NCI-H187 (cell line): ENCODE results near the gene KCP.

Source experiments
- DNase-seq, 2 experiments: peaks; one replicate each; lab custom pipeline; 2025; lab: John Stamatoyannopoulos, UW

KCP gene

DNA sequence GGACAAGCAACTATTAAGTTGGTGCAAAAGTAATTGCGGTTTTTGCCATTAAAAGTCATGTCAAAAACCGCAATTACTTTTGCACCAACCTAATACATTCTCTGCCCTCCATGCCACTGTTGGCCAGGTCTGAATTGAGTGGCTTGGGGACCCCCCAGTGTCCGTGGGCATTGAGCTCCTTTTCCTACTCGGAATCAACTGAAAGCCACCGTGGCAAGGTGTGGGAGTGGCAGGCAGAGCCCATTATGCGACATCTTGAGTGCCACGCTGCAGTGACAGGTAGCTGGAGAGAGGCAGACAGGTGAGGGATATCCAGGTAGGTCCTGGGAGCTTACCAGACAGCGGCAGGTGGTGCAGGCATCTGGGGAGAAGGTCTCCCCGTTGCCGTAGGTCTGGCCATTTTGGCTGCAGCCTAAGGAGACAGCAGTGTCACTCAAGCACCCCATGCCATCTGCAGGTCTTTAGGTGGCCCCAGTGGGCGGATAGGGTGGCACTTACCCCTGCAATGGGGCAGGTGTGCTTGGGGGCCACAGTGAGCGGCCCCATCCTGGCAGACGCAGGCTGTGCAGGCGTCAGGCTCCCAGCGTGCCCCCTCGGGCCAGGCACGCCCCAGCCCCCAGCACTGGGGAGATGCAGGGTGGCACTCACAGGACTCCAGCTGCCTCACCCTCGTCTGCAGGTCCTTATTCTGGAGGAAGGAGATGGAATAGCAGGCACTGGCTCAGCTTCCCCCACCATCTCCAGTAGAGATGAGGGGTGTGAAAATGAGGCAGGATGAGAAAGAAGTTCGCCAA is 3.5 kb downstream of the KCP start:
- DNase-seq, result no peak

DNA sequence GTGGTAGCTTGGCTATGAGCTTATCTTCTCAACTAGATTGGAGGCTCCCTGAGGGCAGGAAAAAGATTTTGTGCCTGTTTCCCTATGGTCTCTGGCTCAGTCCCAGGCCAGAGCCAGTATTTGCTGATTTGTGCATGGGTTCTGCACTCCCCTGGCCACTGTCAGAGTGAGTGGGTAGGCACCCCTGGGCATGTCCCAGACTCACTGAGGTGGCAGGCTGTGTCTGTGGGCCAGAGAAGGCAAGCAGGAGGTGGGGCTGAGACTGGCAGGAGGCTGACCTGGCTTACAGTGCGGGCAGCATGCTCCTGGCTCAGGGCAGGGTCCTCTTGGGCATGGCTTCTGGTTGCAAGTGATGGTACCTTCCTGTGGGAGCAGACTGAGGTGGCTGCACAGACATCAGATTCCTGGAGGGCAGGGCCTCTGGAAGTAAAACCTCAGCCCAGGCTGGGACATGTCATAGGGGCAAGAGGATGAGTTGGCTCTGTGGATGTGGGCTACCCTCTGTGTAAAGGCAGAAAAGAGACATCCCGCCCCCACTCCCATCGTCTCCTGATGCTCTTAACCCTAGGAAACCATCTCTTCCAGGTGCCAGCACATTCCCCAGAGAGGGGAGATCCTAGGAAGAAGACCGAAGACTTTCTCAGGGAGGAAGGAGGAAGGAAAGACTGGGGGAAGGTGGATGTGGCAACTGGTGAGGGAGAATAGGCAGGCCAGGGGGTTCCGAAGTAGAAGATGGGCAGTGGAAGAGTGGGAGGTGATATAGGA is 4.3 kb downstream of the KCP start:
- DNase-seq, result no peak

DNA sequence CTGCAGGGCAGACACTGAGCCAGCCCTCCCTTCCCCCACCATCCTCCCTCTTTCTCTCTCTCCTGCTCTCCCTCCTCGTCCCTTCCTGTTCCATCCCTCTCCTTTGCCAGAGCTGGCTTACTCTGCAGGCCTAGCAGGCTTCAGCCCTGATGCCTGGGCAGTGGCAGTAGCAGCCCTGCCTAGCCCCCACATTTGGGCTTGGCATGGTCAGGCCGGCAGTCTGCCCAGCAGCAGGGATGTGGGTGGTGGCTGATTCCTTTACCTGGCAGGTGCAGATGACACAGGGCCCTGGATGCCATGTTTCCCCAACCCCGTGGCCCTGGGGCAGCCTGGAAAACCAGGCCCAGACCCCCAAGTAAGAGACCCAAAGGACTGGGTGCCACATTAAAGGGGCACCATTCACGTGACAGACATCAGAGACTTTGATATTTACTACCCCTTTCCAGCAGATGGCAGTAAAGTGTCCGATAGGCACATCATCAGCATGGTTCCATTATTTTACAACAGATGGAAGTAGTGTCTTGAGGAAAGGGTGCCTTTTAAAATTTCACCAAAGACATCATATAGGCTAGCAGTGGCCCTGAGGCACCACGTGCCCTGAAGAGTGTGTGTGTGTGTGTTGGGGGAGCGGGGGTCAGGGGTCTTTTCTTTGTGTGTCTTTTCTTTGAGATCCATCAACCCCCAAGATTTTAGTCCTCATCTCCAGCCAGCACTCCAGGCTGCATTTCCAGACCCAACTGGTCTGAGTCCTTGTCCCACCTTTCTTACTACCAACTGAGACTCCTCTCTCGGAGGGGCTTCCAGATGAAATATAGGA is 5.9 kb downstream of the KCP start:
- no peak for DNase-seq

DNA sequence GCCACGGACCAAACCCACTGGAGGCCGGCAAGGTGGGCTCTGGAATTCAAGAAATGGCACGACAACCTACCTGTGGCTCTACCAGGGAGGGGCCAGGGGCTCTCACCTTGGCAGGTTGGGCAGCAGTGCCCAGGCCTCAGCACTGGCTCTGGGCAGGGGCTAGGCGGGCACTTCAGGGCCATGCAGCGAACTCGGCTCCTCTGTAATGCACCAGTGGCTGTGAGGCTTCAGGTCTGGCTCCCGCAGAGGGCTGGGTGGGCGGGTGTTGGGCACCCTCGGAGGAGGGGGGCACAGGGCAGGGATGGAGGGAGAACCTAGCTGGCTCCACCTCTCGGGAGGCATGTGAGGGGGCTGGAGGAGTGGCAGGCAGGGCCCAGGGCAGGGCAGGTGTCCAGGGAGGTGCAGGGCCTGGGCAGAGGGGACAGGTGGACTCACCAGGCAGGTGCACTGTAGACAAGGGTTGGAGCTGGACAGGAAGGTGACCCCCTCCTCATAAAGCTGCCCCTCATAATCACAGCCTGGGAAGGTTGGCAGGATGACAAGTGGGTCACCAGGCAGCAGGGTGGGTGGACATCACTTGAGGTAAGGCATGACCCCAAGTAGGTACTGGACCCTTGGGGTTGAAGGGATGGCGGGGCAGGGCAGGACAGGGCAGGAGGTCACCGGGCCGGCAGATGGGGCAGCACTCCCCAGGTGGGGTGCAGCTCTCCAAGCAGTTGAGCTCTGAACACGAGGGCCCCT is 6.7 kb downstream of the KCP start:
- DNase-seq, result no peak

DNA sequence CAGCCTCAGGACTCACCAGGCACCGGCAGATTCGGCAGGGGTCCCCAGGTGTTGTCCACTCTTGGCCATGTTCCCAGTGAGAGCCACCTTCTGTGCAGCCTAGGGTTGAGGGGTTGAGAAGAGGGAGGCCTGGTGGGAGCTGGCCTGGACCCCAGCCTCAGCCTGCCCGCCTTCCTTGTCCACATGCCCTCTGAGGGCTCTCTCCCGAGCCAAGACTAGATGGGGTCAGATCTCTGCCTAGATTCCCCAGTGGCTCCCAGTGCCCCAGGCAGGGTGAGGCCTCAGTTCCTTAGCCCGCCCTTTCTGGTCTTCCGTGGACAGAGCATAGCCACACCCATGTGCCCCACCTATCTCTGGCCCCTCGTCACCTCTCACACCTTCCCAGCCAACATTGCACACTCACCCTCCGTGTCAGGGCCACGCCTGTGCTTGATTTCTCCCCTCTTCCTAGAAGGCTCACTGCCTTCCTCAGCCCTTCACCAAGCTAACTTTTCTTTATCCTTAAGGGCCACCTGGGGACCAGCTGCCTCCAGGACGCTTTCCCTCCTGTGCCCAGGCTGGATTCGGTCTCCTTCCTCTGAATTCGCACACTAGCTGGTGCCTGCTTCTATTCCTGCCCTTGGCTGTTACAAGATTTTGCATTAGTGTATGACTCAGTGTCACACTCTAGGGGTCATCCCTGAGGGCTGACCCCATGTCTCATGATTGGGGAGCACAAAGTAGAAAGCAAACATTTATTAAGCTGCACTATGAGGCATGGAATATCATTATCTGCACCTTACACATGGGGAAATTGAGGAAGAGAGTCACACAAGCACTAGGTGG is 7.5 kb downstream of the KCP start:
- DNase-seq, result no peak

DNA sequence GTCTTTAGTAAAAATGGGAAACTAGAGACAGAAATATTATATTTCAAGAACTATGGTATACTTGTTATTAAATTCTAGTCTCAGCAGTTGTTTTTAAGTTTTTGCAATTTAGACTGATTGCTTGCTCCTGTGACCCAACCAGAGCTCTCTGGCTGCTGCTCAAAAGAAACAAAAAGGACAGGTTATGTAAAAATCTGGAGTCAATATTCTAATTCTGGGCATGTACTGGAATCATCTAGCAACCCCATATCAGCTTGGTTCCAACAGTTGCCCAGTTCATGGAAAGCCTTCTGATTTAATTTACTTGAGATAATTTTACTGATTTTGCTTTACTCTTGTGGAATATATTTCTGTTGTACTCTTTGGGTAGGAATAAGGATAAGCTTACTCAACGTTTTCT is 10.3 kb downstream of the KCP start:
- DNase-seq, result no peak

DNA sequence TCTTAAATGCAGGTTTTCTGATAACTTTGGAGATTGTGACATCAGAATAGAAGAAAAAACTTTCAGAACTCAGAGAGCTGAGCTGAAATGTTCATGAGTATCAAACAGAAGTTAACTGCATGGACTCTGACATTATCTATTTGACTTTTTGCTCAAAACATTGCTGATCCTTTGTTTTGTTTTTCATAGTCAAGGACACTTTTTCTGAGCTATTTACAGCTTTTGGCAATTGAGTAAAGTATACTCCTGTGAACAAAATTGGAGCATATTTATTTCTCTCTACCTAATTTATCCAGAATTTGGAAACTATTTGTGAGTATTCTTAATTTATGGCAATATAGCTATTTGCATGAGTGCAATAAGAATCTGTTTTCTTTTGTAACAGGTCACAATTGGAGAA is 11.1 kb downstream of the KCP start:
- no peak for DNase-seq

DNA sequence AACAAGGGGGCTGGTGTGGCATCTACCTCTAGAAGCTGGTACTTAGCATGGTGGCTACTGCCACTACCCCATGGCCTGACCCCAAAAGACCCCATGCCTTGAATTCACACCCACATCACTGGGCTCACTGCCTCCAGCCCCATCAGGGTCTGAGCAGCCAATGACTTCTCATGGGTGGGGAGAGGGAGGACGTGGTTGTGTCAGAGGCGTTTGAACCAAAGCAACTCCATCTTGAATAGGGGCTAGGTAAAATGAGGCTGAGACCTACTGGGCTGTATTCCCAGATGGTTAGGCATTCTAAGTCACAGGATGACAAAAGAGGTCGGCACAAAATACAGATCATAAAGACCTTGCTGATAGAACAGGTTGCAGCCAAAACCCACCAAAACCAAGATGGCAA is 15.2 kb downstream of the KCP start:
- no peak for DNase-seq

DNA sequence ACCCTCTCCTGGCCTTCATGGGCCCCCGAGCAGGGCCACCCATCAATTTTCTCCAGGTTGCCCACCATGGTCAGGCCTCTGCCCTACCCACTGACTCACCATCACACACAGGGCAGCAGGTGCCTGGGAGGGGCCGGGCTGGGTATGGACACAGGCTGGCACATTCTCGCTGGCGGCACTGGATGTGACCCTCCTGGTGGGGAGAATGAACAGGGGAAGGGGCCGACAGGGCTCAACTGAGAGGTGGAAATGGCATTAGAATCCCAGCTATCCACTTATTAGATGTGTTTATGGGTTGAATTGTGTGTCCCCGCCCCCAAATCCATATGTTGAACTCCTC is 16.4 kb downstream of the KCP start:
- no peak for DNase-seq

DNA sequence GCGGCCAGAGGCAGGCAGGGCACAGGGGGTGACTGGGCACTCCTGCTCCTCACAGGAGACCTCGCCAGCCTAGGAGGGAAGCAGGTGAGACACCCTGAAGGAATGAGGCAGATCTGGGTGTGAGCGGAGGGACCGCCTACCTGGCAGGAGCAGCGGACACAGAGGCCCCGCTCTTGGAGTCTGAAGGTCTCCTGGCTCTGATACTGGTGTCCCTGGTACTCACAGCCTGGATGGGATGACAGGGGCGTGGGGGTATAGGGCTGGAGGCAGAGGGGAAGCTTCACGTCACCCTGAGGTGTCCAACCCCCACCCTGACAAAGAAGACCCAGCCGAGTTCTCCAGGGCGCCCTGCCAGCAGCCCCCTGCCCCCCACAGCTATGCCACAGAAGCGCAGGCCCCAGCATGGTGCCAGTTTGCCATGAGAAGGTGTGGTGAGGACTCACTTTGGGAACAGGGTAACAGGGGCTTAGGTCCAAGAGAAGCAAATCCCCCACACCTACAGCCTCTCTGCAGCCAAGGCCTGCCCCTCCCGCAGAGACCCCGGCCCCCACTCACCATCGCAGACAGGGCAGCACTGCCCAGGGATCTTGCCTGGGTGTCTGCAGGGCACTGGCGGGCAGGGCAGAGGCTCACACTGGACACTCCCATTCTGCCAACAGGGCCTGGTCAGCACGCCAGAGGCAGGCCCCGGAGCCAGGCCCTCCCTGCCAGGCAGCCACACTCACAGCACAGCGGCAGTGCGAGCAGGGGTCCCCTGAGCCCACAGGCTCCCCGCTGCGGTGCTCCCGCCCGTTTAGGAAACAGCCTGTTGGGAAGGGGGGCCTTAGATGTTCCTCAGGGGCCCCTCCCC is 17.0 kb downstream of the KCP start:
- DNase-seq, result no peak

DNA sequence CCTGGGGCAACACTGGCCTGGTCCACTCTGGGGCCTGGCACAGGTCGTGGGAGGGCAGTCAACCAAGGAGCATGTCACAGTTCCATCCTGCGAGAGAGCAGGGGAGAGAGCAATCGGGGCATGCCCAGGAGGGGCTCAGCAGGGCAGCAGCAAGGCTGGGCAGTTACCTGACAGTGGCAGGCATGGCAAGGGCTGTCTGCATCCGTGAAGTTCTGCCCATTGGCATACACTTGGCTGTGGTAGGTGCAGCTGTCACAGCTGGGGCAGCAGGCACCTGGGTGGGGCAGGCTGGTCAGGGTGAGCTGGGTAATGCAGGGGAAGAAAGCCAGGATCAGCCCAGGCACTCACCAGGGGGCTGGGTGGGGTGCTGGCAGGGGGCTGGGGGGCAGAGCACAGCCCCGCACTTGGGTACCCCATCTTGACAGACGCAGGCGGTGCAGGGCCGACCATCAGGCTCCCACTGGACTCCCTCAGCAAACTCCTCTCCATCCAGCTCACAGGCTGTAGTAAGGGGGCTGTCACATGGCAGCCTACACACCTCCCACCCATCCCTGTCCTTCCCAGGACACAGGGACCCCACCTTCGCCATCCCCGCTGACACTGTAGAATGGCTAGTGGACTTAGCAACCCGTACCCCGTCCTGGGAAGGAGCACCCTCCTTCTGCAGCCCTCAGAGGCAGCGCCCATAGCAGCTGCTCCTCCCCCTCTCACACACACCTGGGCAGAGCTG is 17.8 kb downstream of the KCP start:
- DNase-seq, result no peak

DNA sequence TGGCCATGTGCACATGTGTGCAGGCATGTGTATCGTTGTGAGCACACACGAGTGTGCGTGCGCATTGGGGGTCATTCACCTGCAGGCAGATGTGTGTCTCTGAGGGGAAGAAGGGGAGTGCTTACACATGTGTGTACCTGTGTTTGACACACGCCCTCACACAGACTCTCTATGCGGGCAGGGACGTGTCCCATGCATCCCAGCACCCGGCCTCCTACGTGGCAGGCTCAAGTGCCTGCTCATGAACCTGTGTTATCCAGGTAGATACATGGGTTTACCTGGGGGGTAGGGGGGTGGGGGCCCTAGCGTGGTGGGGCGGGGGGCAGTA is 18.6 kb downstream of the KCP start:
- DNase-seq, result no peak

DNA sequence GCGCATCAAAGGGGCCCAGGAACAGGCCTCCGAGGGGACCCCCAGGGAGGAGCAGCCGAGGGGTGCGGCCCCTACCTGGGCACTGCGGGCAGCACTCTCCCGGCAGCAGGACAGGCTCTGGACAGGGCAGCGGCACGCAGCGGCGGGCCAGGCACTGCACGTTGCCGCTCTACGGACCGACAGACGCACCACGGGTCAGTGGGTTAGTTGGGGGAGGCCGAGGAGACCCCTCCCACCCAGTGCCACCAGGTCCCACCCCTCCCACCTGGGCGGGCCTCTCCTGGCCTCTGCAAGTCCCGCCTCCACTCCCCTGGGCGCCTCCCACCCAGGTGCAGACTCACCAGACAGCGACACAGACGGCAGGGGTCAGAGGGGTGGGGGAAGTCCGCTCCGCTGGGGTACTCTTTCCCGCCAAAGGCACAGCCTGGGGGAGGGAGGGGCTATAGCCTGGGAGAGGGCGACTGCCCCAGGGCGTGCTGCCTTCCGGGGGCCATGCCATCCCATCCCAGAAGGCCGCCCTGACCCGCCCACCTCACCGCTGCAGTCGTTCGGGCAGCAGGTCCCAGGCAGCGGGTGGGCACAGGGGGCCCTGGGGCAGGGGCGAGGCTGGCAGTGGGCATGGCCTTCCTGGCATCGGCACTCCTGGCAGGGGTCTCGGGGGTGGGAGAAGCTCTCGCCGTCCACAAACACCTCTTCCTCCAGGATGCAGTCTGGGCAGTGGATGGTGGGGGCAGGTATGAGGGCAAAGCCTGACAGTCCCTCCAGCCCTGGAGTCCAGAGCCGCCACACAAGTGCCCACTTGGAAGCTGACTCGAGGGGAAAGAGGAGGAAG is 19.2 kb downstream of the KCP start:
- no peak for DNase-seq

DNA sequence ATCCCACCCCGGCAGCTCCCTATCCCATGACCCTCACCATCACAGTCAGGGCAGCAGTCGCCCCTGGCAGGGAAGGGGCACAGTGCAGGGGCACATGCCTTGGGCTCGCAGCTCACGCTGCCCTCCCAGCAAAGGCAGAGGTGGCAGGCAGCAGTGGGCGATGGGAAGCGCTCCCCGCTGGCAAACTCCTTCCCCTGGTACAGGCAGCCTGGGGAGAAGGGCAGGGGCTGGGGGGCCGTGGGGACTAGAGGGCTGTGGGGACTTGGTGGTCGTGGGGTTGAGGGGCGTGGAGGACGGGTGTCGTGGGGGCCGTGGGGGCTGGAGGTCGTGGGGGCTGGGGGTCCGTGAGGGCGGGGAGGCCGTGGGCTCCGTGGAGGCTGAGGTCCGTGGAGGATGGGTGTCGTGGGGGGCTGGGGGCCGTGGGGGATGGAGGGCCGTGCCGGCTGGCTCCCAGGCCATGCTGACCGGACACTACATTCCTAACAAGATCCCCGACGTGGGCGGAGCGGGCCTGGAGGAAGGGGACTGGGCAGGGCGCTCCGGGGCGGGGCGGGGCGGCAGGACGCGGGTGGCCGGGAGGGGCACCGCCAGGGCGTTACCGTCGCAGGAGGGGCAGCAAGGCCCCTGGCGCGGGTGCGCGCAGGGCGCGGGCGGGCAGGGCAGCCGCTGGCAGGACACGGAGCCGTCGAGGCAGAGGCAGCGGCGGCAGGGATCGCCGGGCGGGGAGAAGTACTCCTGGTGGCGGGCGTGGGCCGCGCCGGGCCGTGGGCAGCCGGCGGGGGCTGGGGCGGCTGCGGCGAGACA is 20.0 kb downstream of the KCP start:
- no peak for DNase-seq

DNA sequence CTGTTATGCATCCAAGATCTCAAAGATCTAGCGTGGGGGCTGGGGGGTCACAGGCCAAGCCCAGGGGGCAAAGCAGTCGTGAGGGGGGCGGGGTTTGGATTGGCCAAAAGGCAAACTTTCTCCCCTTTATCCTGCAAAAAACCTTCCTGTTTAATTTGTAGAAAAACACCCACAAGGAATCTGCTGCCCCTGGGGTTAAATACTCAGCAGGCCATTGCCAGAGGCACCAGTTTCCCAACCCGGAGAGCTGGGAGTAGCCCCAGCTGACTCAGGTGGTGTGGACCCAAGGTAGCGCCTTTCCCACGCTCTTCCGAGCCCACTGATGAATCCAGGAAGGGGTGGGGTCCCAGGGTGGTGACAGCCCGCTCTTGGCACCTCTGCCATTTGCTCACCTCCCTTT is 21.4 kb downstream of the KCP start:
- no peak for DNase-seq

DNA sequence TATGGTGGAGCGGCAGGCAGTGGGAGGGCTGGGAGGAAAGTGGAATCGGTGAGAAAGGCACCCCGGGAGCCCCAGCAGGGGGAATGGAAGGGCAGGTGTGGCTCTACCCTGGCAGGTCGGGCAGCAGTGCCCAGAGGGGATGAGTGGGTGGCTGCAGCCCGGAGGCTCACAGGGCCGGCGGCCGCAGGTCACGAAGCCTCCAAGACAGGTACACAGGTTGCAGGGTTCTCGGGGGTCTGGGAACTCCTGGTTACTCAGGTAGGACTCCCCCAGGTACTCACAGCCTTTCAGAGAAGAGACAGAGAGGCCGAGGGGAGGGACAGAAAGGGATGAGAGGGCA is 21.8 kb downstream of the KCP start:
- no peak for DNase-seq

DNA sequence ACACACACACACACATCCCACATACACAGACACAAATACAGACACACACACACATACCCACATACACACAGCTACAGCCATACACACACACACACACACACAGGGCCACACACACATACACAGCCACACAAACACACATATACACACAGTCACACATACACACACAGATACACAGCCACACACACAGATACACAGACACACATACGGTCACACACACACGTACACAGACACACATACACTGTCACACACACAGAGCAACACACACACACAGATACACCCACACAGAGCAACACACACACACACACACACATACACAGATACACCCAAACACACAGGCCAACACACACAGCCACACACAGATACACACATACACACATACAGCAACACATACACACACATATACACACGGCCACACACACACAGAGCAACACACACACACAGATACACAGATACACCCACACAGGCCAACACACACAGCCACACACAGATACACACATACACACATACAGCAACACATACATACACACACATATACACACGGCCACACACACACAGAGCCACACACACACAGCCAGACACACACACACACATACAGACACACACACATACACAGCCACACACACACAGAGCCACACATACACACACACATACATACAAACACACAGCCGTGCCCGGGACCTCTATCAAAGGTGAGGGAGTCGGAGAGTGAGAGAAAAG is 22.3 kb downstream of the KCP start:
- no peak for DNase-seq
